ENCODE measurements around the gene CLDN2. TPM values are rescaled to one million over a fixed set of nuclear protein-coding genes. Genes with fewer than 3 reads are reported as not detected.

Gene CLDN2
- total RNA-seq, 1 experiment from 2014 or later: not detected

DNA sequence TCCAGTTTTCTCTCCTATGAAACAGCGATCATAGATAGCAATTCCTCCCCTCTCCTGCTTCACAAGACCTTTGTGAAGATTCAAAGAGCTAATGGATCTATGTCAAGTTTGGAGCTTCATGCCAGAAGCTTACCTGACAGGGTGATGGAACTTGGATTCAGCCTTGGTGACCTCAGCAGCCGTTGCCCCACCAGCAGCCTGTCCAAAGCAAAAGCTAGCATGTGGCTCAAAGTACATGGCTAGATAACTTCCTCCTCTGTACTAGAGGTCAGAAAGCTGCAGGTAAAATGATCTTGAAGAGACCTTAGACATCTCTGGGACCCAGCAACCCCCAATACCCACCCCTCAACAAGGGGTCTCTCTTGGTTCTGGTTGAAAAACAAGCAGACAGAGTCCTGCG is 18.9 kb upstream of the CLDN2 start:
- BruUV-seq (replicated peaks): no TSS peak
- Mint-ChIP-seq H3K4me3 (ENCODE audit: unreplicated experiment) (no peak overlapping the region), H3K36me3 (ENCODE audit: insufficient read depth, unreplicated experiment) (no peaks in the 10 kb centered on the region), H3K27ac (ENCODE audit: low read depth, unreplicated experiment) (no peak overlapping the region), H3K4me1 (ENCODE audit: insufficient read depth, unreplicated experiment) (peaks cover 7% of the 10 kb centered on the region), H3K9me3 (ENCODE audit: unreplicated experiment) (no peaks in the 10 kb centered on the region), H3K27me3 (ENCODE audit: insufficient read depth, unreplicated experiment) (peaks cover 54% of the 10 kb centered on the region)
- POLR2A ChIA-PET: interaction anchor here (0.9 to 1.0 kb wide), 2 partner anchors 19 to 35 kb away, joined by 3 to 5 read pairs; no protein-coding TSS in a partner anchor
- CTCF ChIA-PET: interaction anchor here (0.5 to 1.4 kb wide), 4 partner anchors 40 to 1026 kb away, joined by 3 to 6 read pairs (median 4); no protein-coding TSS in a partner anchor
- intact Hi-C loops (cut with micrococcal nuclease): no loop called here
- TF ChIP-seq, protein P1, sequence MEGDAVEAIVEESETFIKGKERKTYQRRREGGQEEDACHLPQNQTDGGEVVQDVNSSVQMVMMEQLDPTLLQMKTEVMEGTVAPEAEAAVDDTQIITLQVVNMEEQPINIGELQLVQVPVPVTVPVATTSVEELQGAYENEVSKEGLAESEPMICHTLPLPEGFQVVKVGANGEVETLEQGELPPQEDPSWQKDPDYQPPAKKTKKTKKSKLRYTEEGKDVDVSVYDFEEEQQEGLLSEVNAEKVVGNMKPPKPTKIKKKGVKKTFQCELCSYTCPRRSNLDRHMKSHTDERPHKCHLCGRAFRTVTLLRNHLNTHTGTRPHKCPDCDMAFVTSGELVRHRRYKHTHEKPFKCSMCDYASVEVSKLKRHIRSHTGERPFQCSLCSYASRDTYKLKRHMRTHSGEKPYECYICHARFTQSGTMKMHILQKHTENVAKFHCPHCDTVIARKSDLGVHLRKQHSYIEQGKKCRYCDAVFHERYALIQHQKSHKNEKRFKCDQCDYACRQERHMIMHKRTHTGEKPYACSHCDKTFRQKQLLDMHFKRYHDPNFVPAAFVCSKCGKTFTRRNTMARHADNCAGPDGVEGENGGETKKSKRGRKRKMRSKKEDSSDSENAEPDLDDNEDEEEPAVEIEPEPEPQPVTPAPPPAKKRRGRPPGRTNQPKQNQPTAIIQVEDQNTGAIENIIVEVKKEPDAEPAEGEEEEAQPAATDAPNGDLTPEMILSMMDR (IDR thresholded peaks at IDR 0.05; ENCODE audit: unreplicated experiment): no peak
- no peak for DNase-seq (ENCODE audit: unreplicated experiment)

DNA sequence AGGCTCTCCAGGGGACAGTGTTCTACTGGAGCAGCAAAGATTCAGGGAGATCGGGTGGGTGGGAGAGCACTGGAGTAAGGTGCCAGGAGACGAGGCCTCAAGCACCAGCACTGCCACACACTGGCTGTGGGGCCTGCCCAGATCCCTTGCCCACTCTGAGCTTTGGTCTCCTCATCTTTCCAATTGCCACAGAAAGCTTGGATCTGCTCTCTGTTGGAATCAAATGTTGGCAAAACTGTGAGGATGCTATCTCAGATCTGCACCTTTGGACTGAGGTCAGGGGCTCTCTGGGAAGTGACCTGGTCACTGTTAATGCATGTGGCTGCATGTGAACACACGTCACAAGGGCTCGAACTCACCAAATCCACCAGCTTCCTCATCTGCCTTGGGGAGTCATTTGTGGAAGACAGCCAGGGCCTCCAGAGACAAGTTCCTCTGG is 18.4 kb upstream of the CLDN2 start:
- no peaks in the 10 kb centered on the region for H3K36me3 Mint-ChIP-seq (ENCODE audit: insufficient read depth, unreplicated experiment)
- no peak overlapping the region for H3K27ac Mint-ChIP-seq (ENCODE audit: low read depth, unreplicated experiment)
- no peak overlapping the region for H3K4me3 Mint-ChIP-seq (ENCODE audit: unreplicated experiment)
- no peaks in the 10 kb centered on the region for H3K9me3 Mint-ChIP-seq (ENCODE audit: unreplicated experiment)
- POLR2A ChIA-PET: interaction anchor here (0.9 to 1.0 kb wide), 2 partner anchors 19 to 35 kb away, joined by 3 to 5 read pairs; no protein-coding TSS in a partner anchor
- intact Hi-C loops (cut with micrococcal nuclease): no loop called here
- BruUV-seq (replicated peaks): no TSS peak
- H3K4me1 Mint-ChIP-seq (ENCODE audit: insufficient read depth, unreplicated experiment): peaks cover 6% of the 10 kb centered on the region
- TF ChIP-seq, protein P1 (IDR thresholded peaks at IDR 0.05; ENCODE audit: unreplicated experiment): no peak
- DNase-seq (ENCODE audit: unreplicated experiment): no peak
- H3K27me3 Mint-ChIP-seq (ENCODE audit: insufficient read depth, unreplicated experiment): peaks cover 54% of the 10 kb centered on the region
- CTCF ChIA-PET: interaction anchor here (0.5 to 1.4 kb wide), 4 partner anchors 20 to 758 kb away, joined by 3 to 6 read pairs (median 3); no protein-coding TSS in a partner anchor

DNA sequence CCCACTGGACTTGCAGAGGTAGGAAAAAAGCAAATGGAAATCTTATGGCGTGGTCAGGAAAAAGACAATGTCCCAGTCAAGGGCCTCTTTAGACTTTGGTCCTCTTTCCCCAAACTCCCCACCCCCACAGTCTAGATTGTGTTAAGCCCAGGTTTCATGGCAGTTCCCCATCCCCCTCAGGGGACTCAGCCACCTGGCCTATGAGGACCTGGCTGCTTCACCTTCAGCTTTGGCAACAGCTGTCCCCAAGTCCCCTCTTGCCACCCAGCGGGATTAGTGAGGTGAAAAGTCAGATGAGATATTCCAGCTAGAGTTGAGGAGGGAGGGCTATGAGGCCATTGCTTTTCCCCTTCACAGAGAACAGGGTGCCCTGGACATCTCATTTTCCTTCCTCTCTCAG is 17.5 kb upstream of the CLDN2 start:
- POLR2A ChIA-PET: no interaction called here
- no peaks in the 10 kb centered on the region for H3K36me3 Mint-ChIP-seq (ENCODE audit: insufficient read depth, unreplicated experiment)
- no peaks in the 10 kb centered on the region for H3K4me1 Mint-ChIP-seq (ENCODE audit: insufficient read depth, unreplicated experiment)
- no peak overlapping the region for H3K27ac Mint-ChIP-seq (ENCODE audit: low read depth, unreplicated experiment)
- no peak overlapping the region for H3K4me3 Mint-ChIP-seq (ENCODE audit: unreplicated experiment)
- TF ChIP-seq, protein P1 (IDR thresholded peaks at IDR 0.05; ENCODE audit: unreplicated experiment): no peak
- BruUV-seq (replicated peaks): no TSS peak
- no peaks in the 10 kb centered on the region for H3K9me3 Mint-ChIP-seq (ENCODE audit: unreplicated experiment)
- DNase-seq (ENCODE audit: unreplicated experiment): no peak
- intact Hi-C loops (cut with micrococcal nuclease): no loop called here
- CTCF ChIA-PET: interaction anchor here (0.6 to 1.4 kb wide), 4 partner anchors 9 to 57 kb away, joined by 3 to 6 read pairs (median 4); no protein-coding TSS in a partner anchor
- peaks cover 54% of the 10 kb centered on the region for H3K27me3 Mint-ChIP-seq (ENCODE audit: insufficient read depth, unreplicated experiment)

DNA sequence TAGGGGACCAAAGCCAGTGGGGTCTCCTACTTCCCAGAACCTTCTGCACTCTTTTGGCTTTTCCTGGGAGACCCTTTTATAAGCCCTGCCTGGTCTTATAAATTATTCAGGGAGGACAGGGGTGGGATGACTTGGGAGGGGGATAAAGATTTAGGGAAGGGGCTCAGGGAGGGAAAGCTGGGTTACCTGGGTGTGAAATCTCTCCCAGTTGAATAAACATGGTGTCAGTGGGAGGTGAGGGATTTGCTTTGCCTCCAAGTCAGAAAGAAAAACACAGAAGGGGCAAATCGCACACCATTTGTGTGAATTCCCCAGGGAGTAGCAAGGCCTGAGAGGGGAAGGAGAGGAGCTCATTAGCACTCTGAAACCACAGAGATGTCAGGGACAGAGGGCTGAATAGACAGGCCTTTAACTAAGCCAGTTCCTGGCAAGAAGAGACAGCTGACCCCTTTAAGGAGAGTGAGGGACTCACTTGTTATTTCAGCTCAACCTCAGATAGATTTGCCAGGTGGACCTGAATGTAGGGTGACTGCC is 16.8 kb upstream of the CLDN2 start, which contains the start of gene RIPPLY1:
TSS of gene RIPPLY1 (minus strand) at position 51 of the 534 bp plus-strand sequence. CDS start 54 bp downstream, outside the sequence.
- TF ChIP-seq, protein P1 (IDR thresholded peaks at IDR 0.05; ENCODE audit: unreplicated experiment): no peak
- CTCF ChIA-PET: interaction anchor here (1.1 kb wide), 1 partner anchor 11 kb away, joined by 4 read pairs; no protein-coding TSS in a partner anchor

More for the DNA sequence above, 16.8 kb upstream of the CLDN2 start, which contains the start of gene RIPPLY1:
- no peak within 1 kb of the TSS for H3K27ac Mint-ChIP-seq (ENCODE audit: low read depth, unreplicated experiment)
- H3K9me3 Mint-ChIP-seq (ENCODE audit: unreplicated experiment): no peaks in the 10 kb centered on the region
- no peaks in the 10 kb centered on the region for H3K36me3 Mint-ChIP-seq (ENCODE audit: insufficient read depth, unreplicated experiment)
- intact Hi-C loops (cut with micrococcal nuclease): no loop called here
- no peak within 1 kb of the TSS for H3K4me3 Mint-ChIP-seq (ENCODE audit: unreplicated experiment)
- H3K27me3 Mint-ChIP-seq (ENCODE audit: insufficient read depth, unreplicated experiment): peaks cover 60% of the 10 kb centered on the region
- no TSS peak for BruUV-seq (replicated peaks)
- no peaks in the 10 kb centered on the region for H3K4me1 Mint-ChIP-seq (ENCODE audit: insufficient read depth, unreplicated experiment)
- POLR2A ChIA-PET: interaction anchor here (0.6 kb wide), 1 partner anchor 956 kb away, joined by 3 read pairs; no protein-coding TSS in a partner anchor
- DNase-seq (ENCODE audit: unreplicated experiment): no peak

All from MCF 10A (cell line).